ENCODE results near the gene PAN3.

GRCh38 chr13:28137596-28137995 is 749 bp upstream of the PAN3 start:
- TF ChIP-seq CTCF (conservative IDR thresholded peaks at IDR 0.05; ENCODE audit: low read depth in 2 of 2) (no peak), POLR2AphosphoS5 (IDR thresholded peaks at IDR 0.05; ENCODE audit: low read depth) (no peak), EZH2 (IDR thresholded peaks at IDR 0.05; ENCODE audit: low read depth, unreplicated experiment) (no peak), CREB1 (CRISPR knock-in tag; IDR thresholded peaks at IDR 0.05; ENCODE audit: low read depth) (no peak), ZNF331 (CRISPR knock-in tag; IDR thresholded peaks at IDR 0.05; ENCODE audit: low read depth) (no peak), EZH2phosphoT487 (IDR thresholded peaks at IDR 0.05; ENCODE audit: unreplicated experiment) (no peak), STAT1 (IDR thresholded peaks at IDR 0.05; ENCODE audit: unreplicated experiment) (no peak), ZNF114 (CRISPR knock-in tag; IDR thresholded peaks at IDR 0.05) (no peak), JUNB (IDR thresholded peaks at IDR 0.05; ENCODE audit: unreplicated experiment) (no peak)
- TF ChIP-seq, protein P1, sequence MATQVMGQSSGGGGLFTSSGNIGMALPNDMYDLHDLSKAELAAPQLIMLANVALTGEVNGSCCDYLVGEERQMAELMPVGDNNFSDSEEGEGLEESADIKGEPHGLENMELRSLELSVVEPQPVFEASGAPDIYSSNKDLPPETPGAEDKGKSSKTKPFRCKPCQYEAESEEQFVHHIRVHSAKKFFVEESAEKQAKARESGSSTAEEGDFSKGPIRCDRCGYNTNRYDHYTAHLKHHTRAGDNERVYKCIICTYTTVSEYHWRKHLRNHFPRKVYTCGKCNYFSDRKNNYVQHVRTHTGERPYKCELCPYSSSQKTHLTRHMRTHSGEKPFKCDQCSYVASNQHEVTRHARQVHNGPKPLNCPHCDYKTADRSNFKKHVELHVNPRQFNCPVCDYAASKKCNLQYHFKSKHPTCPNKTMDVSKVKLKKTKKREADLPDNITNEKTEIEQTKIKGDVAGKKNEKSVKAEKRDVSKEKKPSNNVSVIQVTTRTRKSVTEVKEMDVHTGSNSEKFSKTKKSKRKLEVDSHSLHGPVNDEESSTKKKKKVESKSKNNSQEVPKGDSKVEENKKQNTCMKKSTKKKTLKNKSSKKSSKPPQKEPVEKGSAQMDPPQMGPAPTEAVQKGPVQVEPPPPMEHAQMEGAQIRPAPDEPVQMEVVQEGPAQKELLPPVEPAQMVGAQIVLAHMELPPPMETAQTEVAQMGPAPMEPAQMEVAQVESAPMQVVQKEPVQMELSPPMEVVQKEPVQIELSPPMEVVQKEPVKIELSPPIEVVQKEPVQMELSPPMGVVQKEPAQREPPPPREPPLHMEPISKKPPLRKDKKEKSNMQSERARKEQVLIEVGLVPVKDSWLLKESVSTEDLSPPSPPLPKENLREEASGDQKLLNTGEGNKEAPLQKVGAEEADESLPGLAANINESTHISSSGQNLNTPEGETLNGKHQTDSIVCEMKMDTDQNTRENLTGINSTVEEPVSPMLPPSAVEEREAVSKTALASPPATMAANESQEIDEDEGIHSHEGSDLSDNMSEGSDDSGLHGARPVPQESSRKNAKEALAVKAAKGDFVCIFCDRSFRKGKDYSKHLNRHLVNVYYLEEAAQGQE (IDR thresholded peaks at IDR 0.05; ENCODE audit: unreplicated experiment): no peak
- TF ChIP-seq, protein P2, sequence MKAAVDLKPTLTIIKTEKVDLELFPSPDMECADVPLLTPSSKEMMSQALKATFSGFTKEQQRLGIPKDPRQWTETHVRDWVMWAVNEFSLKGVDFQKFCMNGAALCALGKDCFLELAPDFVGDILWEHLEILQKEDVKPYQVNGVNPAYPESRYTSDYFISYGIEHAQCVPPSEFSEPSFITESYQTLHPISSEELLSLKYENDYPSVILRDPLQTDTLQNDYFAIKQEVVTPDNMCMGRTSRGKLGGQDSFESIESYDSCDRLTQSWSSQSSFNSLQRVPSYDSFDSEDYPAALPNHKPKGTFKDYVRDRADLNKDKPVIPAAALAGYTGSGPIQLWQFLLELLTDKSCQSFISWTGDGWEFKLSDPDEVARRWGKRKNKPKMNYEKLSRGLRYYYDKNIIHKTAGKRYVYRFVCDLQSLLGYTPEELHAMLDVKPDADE (IDR thresholded peaks at IDR 0.05): no peak

Measured in GM23338 (cell line).